ENCODE measurements around the gene PARVB. TPM values are rescaled to one million over a fixed set of nuclear protein-coding genes. Genes with fewer than 3 reads are reported as not detected.
A peak's percentile ranks its signal among the peaks of the same experiment; 100 is the strongest.

Gene PARVB
- polyA plus RNA-seq, 1 donor, result 10.9 TPM

- Histone ChIP-seq H3K4me1 (ENCODE audit: control insufficient read depth, insufficient read depth, low read length) (no peaks in the 10 kb centered on the region), H3K27me3 (ENCODE audit: control insufficient read depth, insufficient read depth, low read length) (no peaks in the 10 kb centered on the region), H3K4me3 (ENCODE audit: low read length) (no peak overlapping the region), H3K27ac (ENCODE audit: low read length) (no peak overlapping the region), H3K9me3 (ENCODE audit: control insufficient read depth, low read depth, low read length) (peaks cover 9% of the 10 kb centered on the region), H3K36me3 (ENCODE audit: control insufficient read depth, insufficient read depth, low read length) (peaks cover 1% of the 10 kb centered on the region)
- 100% methylated on average over 3 of the region's 13 CpGs for WGBS (ENCODE audit: insufficient coverage, low lambda C conversion rate)
- DNase-seq, result no peak
Observed at GRCh38 chr22:44131989-44132685, 108.0 kb downstream of the PARVB start.

GRCh38 chr22:44132724-44133123 is 108.6 kb downstream of the PARVB start:
- DNase-seq, result no peak

GRCh38 chr22:44133161-44133560 is 109.1 kb downstream of the PARVB start:
- WGBS (ENCODE audit: insufficient coverage, low lambda C conversion rate), result 80% methylated on average over 1 of the region's 6 CpGs
- Histone ChIP-seq H3K4me3 (ENCODE audit: low read length) (no peak overlapping the region), H3K27me3 (ENCODE audit: control insufficient read depth, insufficient read depth, low read length) (no peaks in the 10 kb centered on the region), H3K4me1 (ENCODE audit: control insufficient read depth, insufficient read depth, low read length) (no peaks in the 10 kb centered on the region), H3K36me3 (ENCODE audit: control insufficient read depth, insufficient read depth, low read length) (peaks cover 3% of the 10 kb centered on the region), H3K9me3 (ENCODE audit: control insufficient read depth, low read depth, low read length) (peaks cover 16% of the 10 kb centered on the region), H3K27ac (ENCODE audit: low read length) (no peak overlapping the region)
- no peak for DNase-seq

More at GRCh38 chr22:44132724-44133123, 108.6 kb downstream of the PARVB start:
- no peaks in the 10 kb centered on the region for H3K27me3 ChIP-seq (ENCODE audit: control insufficient read depth, insufficient read depth, low read length)
- H3K27ac ChIP-seq (ENCODE audit: low read length), result no peak overlapping the region
- no CpG with 5 or more reads among the region's 12 CpGs for WGBS (ENCODE audit: insufficient coverage, low lambda C conversion rate)
- H3K4me3 ChIP-seq (ENCODE audit: low read length), result no peak overlapping the region
- H3K9me3 ChIP-seq (ENCODE audit: control insufficient read depth, low read depth, low read length), result peaks cover 15% of the 10 kb centered on the region
- H3K4me1 ChIP-seq (ENCODE audit: control insufficient read depth, insufficient read depth, low read length), result no peaks in the 10 kb centered on the region
- H3K36me3 ChIP-seq (ENCODE audit: control insufficient read depth, insufficient read depth, low read length), result peaks cover 3% of the 10 kb centered on the region

GRCh38 chr22:44133901-44134571 is 109.9 kb downstream of the PARVB start:
- WGBS (ENCODE audit: insufficient coverage, low lambda C conversion rate), result no CpG with 5 or more reads among the region's 21 CpGs
- Histone ChIP-seq H3K4me3 (ENCODE audit: low read length) (no peak overlapping the region), H3K36me3 (ENCODE audit: control insufficient read depth, insufficient read depth, low read length) (peaks cover 3% of the 10 kb centered on the region), H3K4me1 (ENCODE audit: control insufficient read depth, insufficient read depth, low read length) (no peaks in the 10 kb centered on the region), H3K27me3 (ENCODE audit: control insufficient read depth, insufficient read depth, low read length) (no peaks in the 10 kb centered on the region), H3K27ac (ENCODE audit: low read length) (peak overlapping the region; percentile 29), H3K9me3 (ENCODE audit: control insufficient read depth, low read depth, low read length) (peaks cover 16% of the 10 kb centered on the region)
- DNase-seq, result peak; percentile 34 to 36

- H3K36me3 ChIP-seq (ENCODE audit: control insufficient read depth, insufficient read depth, low read length), result peaks cover 3% of the 10 kb centered on the region
Observed at GRCh38 chr22:44136112-44136511, 112.0 kb downstream of the PARVB start.

GRCh38 chr22:44136786-44137185 is 112.7 kb downstream of the PARVB start:
- H3K36me3 ChIP-seq (ENCODE audit: control insufficient read depth, insufficient read depth, low read length), result peaks cover 3% of the 10 kb centered on the region
- no peak overlapping the region for H3K4me3 ChIP-seq (ENCODE audit: low read length)
- no peaks in the 10 kb centered on the region for H3K27me3 ChIP-seq (ENCODE audit: control insufficient read depth, insufficient read depth, low read length)
- no peak for DNase-seq
- peaks cover 16% of the 10 kb centered on the region for H3K9me3 ChIP-seq (ENCODE audit: control insufficient read depth, low read depth, low read length)
- H3K27ac ChIP-seq (ENCODE audit: low read length), result no peak overlapping the region
- no peaks in the 10 kb centered on the region for H3K4me1 ChIP-seq (ENCODE audit: control insufficient read depth, insufficient read depth, low read length)

More at GRCh38 chr22:44136112-44136511, 112.0 kb downstream of the PARVB start:
- Histone ChIP-seq H3K9me3 (ENCODE audit: control insufficient read depth, low read depth, low read length) (peaks cover 16% of the 10 kb centered on the region), H3K27me3 (ENCODE audit: control insufficient read depth, insufficient read depth, low read length) (no peaks in the 10 kb centered on the region), H3K4me1 (ENCODE audit: control insufficient read depth, insufficient read depth, low read length) (no peaks in the 10 kb centered on the region), H3K27ac (ENCODE audit: low read length) (no peak overlapping the region), H3K4me3 (ENCODE audit: low read length) (no peak overlapping the region)
- DNase-seq, result no peak
- no CpG with 5 or more reads among the region's 8 CpGs for WGBS (ENCODE audit: insufficient coverage, low lambda C conversion rate)

GRCh38 chr22:44137415-44137814 is 113.3 kb downstream of the PARVB start:
- WGBS (ENCODE audit: insufficient coverage, low lambda C conversion rate), result no CpG with 5 or more reads among the region's 3 CpGs

GRCh38 chr22:44139773-44140172 is 115.7 kb downstream of the PARVB start:
- WGBS (ENCODE audit: insufficient coverage, low lambda C conversion rate), result 17% methylated on average over 1 of the region's 6 CpGs
- no peak overlapping the region for H3K4me3 ChIP-seq (ENCODE audit: low read length)
- H3K27me3 ChIP-seq (ENCODE audit: control insufficient read depth, insufficient read depth, low read length), result no peaks in the 10 kb centered on the region
- H3K27ac ChIP-seq (ENCODE audit: low read length), result no peak overlapping the region
- peaks cover 16% of the 10 kb centered on the region for H3K9me3 ChIP-seq (ENCODE audit: control insufficient read depth, low read depth, low read length)
- no peaks in the 10 kb centered on the region for H3K4me1 ChIP-seq (ENCODE audit: control insufficient read depth, insufficient read depth, low read length)
- H3K36me3 ChIP-seq (ENCODE audit: control insufficient read depth, insufficient read depth, low read length), result peaks cover 3% of the 10 kb centered on the region
- DNase-seq, result no peak

More at GRCh38 chr22:44137415-44137814, 113.3 kb downstream of the PARVB start:
- H3K27ac ChIP-seq (ENCODE audit: low read length), result no peak overlapping the region
- H3K4me3 ChIP-seq (ENCODE audit: low read length), result no peak overlapping the region
- no peak for DNase-seq
- no peaks in the 10 kb centered on the region for H3K4me1 ChIP-seq (ENCODE audit: control insufficient read depth, insufficient read depth, low read length)
- H3K27me3 ChIP-seq (ENCODE audit: control insufficient read depth, insufficient read depth, low read length), result no peaks in the 10 kb centered on the region
- peaks cover 3% of the 10 kb centered on the region for H3K36me3 ChIP-seq (ENCODE audit: control insufficient read depth, insufficient read depth, low read length)
- peaks cover 16% of the 10 kb centered on the region for H3K9me3 ChIP-seq (ENCODE audit: control insufficient read depth, low read depth, low read length)

- no peak for DNase-seq
- H3K4me3 ChIP-seq (ENCODE audit: low read length), result no peak overlapping the region
- peak overlapping the region; percentile 3 for H3K27ac ChIP-seq (ENCODE audit: low read length)
- no peaks in the 10 kb centered on the region for H3K36me3 ChIP-seq (ENCODE audit: control insufficient read depth, insufficient read depth, low read length)
- no peaks in the 10 kb centered on the region for H3K27me3 ChIP-seq (ENCODE audit: control insufficient read depth, insufficient read depth, low read length)
- no peaks in the 10 kb centered on the region for H3K4me1 ChIP-seq (ENCODE audit: control insufficient read depth, insufficient read depth, low read length)
- H3K9me3 ChIP-seq (ENCODE audit: control insufficient read depth, low read depth, low read length), result peaks cover 3% of the 10 kb centered on the region
- WGBS (ENCODE audit: insufficient coverage, low lambda C conversion rate), result no CpG with 5 or more reads among the region's 16 CpGs
Observed at GRCh38 chr22:44142421-44143104, 118.5 kb downstream of the PARVB start.

GRCh38 chr22:44143105-44143474 is 119.0 kb downstream of the PARVB start:
- Histone ChIP-seq H3K4me1 (ENCODE audit: control insufficient read depth, insufficient read depth, low read length) (no peaks in the 10 kb centered on the region), H3K36me3 (ENCODE audit: control insufficient read depth, insufficient read depth, low read length) (no peaks in the 10 kb centered on the region), H3K27me3 (ENCODE audit: control insufficient read depth, insufficient read depth, low read length) (no peaks in the 10 kb centered on the region), H3K9me3 (ENCODE audit: control insufficient read depth, low read depth, low read length) (no peaks in the 10 kb centered on the region), H3K4me3 (ENCODE audit: low read length) (no peak overlapping the region), H3K27ac (ENCODE audit: low read length) (no peak overlapping the region)
- WGBS (ENCODE audit: insufficient coverage, low lambda C conversion rate), result no CpG with 5 or more reads among the region's 4 CpGs
- DNase-seq, result no peak

Measured in large intestine (tissue), 3 donors.